Testis (tissue), 2 donors: Measurements from ENCODE around the gene RECQL5.

Experiments used
- CTCF ChIP-seq, 3 experiments: fragments of 450-650 bp in 2 of 3; fragments of 200-600 bp in 1 of 3; sonication (generic) in 1 of 3; IDR thresholded peaks; one replicate each; pipeline ENCODE4 v1.5.1; 2016 to 2019; ENCODE audit warnings: antibody characterized with exemption in 3 of 3, mild to moderate bottlenecking in 2 of 3, moderate library complexity in 1 of 3
- POLR2A ChIP-seq: fragments of 450-650 bp; IDR thresholded peaks from one replicate; pipeline ENCODE4 v1.6.1; 2017; ENCODE audit warnings: antibody characterized with exemption, mild to moderate bottlenecking, moderate library complexity

GRCh38 chr17:75691801-75692626 is 25.1 kb upstream of the RECQL5 start:
- TF ChIP-seq CTCF (IDR thresholded peaks at IDR 0.05) (no peak), POLR2A (no peak)
